ENCODE results near the gene FRMPD1.
"Not testable (repeated sequence)": the region's sequence is repeated elsewhere in the genome, so short reads cannot be mapped to it uniquely, and the experiment has no call there.

The FRMPD1 gene

DNA sequence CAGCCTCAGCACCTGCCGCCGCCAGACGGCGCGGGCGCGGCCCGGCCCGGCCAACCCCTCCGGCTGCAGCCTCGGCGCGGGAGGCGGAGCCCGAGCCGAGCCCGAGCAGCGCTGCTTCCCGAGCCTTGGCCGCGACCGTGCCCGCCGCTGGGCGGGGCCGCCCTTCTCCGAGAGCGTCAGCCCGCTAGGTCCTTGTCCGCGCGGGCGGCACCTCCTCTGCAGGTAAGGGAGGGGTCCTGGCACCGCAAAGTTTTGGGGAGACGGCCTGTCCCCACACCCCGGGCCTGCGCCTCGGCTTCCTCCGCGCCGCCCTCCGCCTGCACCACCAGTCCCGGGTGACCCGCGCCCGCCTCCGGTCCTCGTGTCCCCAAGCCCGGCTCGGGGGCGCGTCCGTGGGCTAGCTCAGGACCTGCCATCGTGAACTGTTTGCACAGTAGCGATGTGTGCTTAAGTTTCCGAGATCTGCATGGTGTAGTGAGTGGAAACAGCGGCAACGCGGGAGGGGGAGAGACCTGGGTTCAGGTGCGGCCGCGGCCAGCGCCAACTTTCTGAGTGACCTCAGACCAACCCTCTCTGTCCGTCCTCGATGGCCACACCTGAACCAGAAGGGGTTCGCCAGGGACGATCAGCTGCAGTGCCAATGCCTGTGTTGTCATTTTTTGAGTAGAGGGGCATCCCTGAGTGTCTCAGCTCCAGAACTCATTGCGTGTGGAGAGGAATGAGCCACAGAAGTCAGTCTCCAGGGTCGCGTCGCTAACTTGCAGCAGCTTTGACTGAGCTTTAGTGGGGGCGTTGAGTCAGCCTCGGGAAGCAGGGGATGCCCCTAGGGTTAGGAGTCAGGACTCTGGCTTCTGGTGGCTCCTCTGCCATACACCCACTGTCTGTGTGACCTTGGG lies at the start of gene FRMPD1:
Gene FRMPD1, plus strand, starts transcription at position 82 of the 896 bp plus-strand sequence. CDS start 41,688 bp downstream, outside the sequence.
- no peak within 1 kb of the TSS for H3K27ac ChIP-seq
- no peak for DNase-seq (ENCODE audit: low read depth, low spot score)

DNA sequence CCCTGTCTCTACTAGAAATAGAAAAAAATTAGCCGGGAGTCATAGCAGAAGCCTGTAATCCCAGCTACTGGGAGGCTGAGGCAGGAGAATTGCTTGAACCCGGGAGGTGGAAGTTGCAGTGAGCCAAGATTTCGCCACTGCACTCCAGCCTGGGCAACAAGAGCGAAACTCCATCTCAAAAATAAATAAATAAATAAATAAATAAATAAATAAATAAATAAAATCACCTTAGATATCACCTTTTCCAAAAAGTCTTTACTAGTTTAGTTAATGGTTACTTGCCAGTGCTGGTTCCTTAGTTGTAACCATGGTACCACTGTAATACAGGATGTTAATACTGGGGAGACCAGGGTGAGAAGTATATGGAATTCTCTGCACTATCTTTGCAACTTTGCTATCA lies 48.7 kb upstream of the FRMPD1 start:
- DNase-seq (ENCODE audit: low read depth, low spot score), result not testable (repeated sequence)
- H3K27ac ChIP-seq, result peak overlapping the region; percentile 68

DNA sequence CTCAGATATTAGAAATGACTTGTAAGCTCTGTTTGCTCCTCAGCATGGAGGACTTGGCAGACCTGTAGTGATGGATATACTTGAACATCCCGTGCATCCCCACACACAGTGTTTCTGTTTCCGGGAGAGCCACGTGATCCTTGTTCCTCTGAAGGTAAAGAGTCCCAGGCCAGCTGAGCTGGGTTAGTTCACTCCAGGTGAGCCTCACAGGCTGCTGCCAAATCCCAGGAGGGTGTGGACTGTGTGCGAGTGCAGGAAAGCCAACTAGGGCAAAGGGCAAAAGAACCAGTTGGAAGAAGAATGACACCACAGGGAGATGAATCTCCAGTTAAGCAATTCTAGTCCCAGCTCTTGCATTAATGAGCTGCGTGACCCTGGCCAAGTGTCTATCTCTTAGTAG lies 47.9 kb upstream of the FRMPD1 start:
- peak; percentile 84 for DNase-seq (ENCODE audit: low read depth, low spot score)
- H3K27ac ChIP-seq, result peak overlapping the region; percentile 68

- no peak for DNase-seq (ENCODE audit: low read depth, low spot score)
- H3K27ac ChIP-seq, result no peak overlapping the region
Measured at GRCh38 chr9:37604296-37604695, 46.5 kb upstream of the FRMPD1 start.

DNA sequence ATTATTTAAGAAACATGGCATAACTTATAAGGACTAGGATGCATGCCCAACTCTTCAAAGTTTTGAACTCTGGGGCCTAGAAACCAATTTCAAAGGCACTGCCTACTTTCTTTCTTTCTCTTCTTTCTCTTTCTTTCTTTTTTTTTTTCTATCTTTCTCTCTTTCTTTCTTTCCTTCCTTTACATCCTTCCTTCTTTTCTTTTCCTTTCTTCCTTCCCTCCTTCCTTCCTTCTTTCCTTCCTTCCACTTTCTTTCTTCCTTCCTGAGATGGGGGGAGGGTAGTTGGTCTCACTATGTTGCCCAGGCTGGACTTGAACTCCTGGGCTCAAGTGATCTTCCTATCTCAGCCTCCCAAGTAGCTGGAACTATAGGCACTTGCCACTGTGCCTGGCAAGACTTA lies 42.5 kb upstream of the FRMPD1 start:
- no peak overlapping the region for H3K27ac ChIP-seq
- DNase-seq (ENCODE audit: low read depth, low spot score), result no peak

- no peak overlapping the region for H3K27ac ChIP-seq
- no peak for DNase-seq (ENCODE audit: low read depth, low spot score)
Measured at GRCh38 chr9:37609735-37610397, 40.9 kb upstream of the FRMPD1 start.

GRCh38 chr9:37611014-37611413 lies 39.7 kb upstream of the FRMPD1 start:
- DNase-seq (ENCODE audit: low read depth, low spot score), result no peak
- no peak overlapping the region for H3K27ac ChIP-seq

DNA sequence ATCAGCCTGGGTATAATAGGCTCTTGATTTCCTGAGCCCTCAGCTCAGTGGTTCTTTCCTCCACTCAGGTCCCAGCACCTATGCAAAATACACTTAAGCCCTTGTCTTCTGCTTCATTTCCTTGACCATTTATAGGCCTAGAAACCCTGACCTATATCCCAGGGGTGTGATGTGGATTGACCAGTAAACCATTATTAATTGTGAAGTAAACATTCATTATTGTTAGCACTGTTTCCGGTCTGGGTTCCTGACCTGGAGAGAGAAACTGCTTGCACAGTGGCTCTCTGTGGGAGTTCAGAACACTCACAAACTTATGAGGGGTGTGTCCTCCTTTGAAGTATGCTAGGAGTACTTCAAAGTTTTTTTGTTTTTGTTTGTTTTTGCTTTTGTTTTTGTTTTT lies 38.8 kb upstream of the FRMPD1 start:
- no peak for DNase-seq (ENCODE audit: low read depth, low spot score)
- no peak overlapping the region for H3K27ac ChIP-seq

DNA sequence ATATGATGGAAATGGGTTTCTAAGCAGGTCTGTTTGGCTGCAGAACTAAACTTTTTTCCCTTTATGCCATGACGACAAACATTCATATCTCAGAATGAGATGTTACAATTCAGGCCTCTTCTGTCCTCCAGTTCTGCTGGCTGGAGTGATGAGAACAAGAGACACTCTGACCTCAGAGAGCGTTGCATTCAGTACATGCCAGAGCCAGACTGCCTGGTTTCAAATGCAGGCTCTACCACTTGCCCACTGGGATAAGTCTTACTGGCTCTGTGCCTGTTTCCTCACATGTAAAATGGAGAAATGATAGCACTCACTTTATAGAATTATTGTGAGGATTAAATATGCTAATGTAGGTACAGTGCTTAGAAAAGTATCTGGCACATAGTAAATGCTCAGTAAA lies 33.6 kb upstream of the FRMPD1 start:
- H3K27ac ChIP-seq, result peak overlapping the region; percentile 72
- no peak for DNase-seq (ENCODE audit: low read depth, low spot score)

DNA sequence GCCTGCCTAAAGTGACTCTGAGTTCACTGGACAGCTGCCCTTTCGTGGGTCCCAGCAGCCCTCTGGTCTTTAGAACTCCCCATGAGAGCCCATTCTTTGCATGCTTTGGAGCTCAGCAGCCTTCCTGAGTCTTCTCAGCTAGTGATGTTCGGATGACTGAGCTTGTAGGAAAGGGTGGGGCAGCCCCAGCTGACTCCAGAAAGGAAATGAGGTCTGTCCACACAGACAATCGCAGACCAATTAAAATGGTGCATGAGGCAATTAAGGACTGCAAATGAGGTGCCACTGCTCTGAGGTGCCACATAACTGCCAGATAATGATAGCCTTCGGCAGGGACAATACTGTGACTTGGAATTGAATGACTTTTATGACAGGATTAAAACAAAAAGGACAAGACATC lies 32.9 kb upstream of the FRMPD1 start:
- no peak for DNase-seq (ENCODE audit: low read depth, low spot score)
- peak overlapping the region; percentile 72 for H3K27ac ChIP-seq

- peak; percentile 33 for DNase-seq (ENCODE audit: low read depth, low spot score)
- peak overlapping the region; percentile 72 for H3K27ac ChIP-seq
Measured at GRCh38 chr9:37618817-37619216, 31.9 kb upstream of the FRMPD1 start.

DNA sequence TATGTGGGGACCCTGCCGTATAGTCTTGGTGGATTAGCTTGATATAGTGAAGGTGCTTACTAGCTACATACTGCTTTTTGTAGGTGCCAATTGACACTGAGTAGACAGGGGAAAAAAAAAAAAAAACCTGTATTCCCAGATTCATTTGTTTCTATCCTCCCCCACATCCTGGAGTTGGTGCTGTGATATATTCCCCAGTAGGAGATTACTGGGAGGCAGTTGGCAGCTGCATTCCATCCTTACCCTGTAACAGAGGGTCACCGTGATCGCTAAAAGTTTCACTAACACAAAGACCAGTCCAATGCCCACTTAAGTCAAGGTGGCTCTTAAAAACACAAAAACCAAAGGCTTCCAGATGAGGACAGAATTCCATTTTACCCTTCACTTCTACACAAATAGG lies 30.9 kb upstream of the FRMPD1 start:
- no peak for DNase-seq (ENCODE audit: low read depth, low spot score)
- peak overlapping the region; percentile 72 for H3K27ac ChIP-seq

GRCh38 chr9:37620396-37620795 lies 30.4 kb upstream of the FRMPD1 start:
- no peak for DNase-seq (ENCODE audit: low read depth, low spot score)
- H3K27ac ChIP-seq, result no peak overlapping the region

- H3K27ac ChIP-seq, result no peak overlapping the region
- DNase-seq (ENCODE audit: low read depth, low spot score), result no peak
Measured at GRCh38 chr9:37621273-37622121, 29.3 kb upstream of the FRMPD1 start.

- no peak overlapping the region for H3K27ac ChIP-seq
- DNase-seq (ENCODE audit: low read depth, low spot score), result no peak
Measured at GRCh38 chr9:37622462-37622861, 28.3 kb upstream of the FRMPD1 start.

DNA sequence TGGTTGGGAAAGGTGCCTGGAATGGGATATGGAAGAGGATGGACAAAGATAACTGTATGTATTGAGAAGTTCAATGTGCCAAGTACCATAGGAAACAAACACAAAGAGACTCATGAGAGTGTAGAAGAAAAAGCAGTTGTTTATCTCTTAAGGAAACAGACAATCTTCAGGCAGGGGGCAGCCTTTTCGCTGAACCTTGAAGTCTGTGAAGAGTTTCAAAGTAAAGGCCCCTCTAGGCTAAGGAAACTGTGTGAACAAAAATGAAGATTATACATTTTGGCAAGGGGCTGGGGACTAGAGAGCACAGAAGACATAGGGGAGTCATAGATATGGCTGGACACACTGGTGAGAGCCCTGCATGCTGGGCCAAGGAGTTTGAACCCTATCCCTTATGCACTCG lies 27.5 kb upstream of the FRMPD1 start:
- no peak overlapping the region for H3K27ac ChIP-seq
- no peak for DNase-seq (ENCODE audit: low read depth, low spot score)

DNA sequence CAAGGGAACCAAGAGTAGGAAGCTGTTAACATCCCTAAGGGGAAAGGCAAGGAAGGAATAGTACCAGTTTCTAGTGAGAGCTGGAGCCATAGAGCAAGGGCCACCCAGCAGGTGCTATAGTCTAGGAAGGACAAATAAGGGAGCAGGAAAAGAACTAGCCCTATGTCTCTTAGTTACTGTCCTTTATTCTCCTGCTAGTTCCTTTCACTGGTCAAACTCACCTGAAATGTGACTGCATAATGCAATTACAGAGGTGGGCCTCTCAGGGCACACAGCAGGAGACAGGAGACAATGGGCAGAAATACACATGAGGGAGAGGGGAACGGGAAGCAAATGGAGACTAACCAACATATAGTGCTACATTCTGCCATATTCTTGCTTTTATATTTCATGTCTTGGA lies 26.7 kb upstream of the FRMPD1 start:
- no peak for DNase-seq (ENCODE audit: low read depth, low spot score)
- H3K27ac ChIP-seq, result no peak overlapping the region

GRCh38 chr9:37625036-37625757 lies 25.6 kb upstream of the FRMPD1 start:
- H3K27ac ChIP-seq, result no peak overlapping the region
- DNase-seq (ENCODE audit: low read depth, low spot score), result no peak

GRCh38 chr9:37625758-37626147 lies 25.0 kb upstream of the FRMPD1 start:
- H3K27ac ChIP-seq, result no peak overlapping the region
- DNase-seq (ENCODE audit: low read depth, low spot score), result no peak

DNA sequence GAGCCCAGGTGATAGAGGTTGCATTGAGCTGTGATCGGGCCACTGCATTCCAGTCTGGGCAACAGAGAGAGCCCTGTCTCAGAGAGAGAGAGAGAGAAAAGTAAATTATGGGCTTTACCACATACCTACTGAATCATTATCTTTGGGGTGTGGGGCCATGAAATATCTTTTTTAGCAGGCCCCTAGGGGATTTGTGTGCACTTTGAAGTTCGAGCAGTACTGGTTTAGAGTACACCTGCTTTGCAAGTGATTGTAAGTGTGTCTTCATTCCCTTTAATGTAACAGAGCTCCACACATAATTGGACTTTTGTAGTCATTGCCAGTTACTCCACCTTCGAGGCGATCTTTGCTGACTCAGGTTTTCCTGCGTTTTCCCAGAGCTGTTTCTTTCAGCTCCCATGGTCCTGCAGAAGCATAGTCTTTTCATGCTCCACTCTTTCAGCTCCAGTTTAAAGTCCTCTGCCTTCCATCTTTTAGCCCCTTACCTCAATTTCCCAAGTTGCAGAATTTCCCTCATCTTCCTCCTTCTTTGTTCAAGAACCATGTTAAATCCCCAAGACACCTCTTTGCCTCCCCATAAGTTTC lies 24.0 kb upstream of the FRMPD1 start:
- DNase-seq (ENCODE audit: low read depth, low spot score), result no peak
- H3K27ac ChIP-seq, result no peak overlapping the region
